Measurements from ENCODE around the gene PRKAG3. TPM values are rescaled to one million over a fixed set of nuclear protein-coding genes. Genes with fewer than 3 reads are reported as not detected.

Gene PRKAG3
- total RNA-seq, 6 donors from 2014 or later = not detected

- peaks cover 2 to 47% (median 28%) of the 10 kb centered on the region in 4 donors for H3K27me3 ChIP-seq
- no peak for DNase-seq
Measured at GRCh38 chr2:218857371-218858137, 26.0 kb upstream of the PRKAG3 start.

GRCh38 chr2:218856896-218857243 lies 25.3 kb upstream of the PRKAG3 start:
- H3K4me3 ChIP-seq = no peak overlapping the region
- peaks cover 19 to 25% (median 21%) of the 10 kb centered on the region in 4 donors for H3K4me1 ChIP-seq
- H3K27me3 ChIP-seq = peaks cover 2 to 47% (median 28%) of the 10 kb centered on the region in 4 donors
- DNase-seq = no peak
- H3K36me3 ChIP-seq = no peaks in the 10 kb centered on the region
- 83 to 92% methylated on average over 1 of the region's 1 CpG for WGBS, 2 donors
- H3K9me3 ChIP-seq = no peaks in the 10 kb centered on the region
- no peak for ATAC-seq (ENCODE audit: low FRiP score in 2 of 2)
- H3K27ac ChIP-seq = no peak overlapping the region
- TF ChIP-seq EP300 (IDR thresholded peaks at IDR 0.05) = no peak
- no peak for TF ChIP-seq CTCF (IDR thresholded peaks at IDR 0.05)
- TF ChIP-seq POLR2A (IDR thresholded peaks at IDR 0.05) = no peak
- TF ChIP-seq POLR2AphosphoS5 (IDR thresholded peaks at IDR 0.05) = no peak

More at GRCh38 chr2:218857371-218858137, 26.0 kb upstream of the PRKAG3 start:
- Histone ChIP-seq H3K4me1 (peaks cover 19 to 25% (median 21%) of the 10 kb centered on the region in 4 donors), H3K9me3 (no peaks in the 10 kb centered on the region), H3K27ac (no peak overlapping the region), H3K4me3 (no peak overlapping the region), H3K36me3 (no peaks in the 10 kb centered on the region)
- 14 to 19% methylated on average over 10 of the region's 10 CpGs for WGBS, 2 donors
- ATAC-seq (ENCODE audit: low FRiP score in 2 of 2) = no peak
- no peak for TF ChIP-seq POLR2A (IDR thresholded peaks at IDR 0.05)
- TF ChIP-seq EP300 (IDR thresholded peaks at IDR 0.05) = no peak
- TF ChIP-seq POLR2AphosphoS5 (IDR thresholded peaks at IDR 0.05) = no peak
- TF ChIP-seq CTCF (IDR thresholded peaks at IDR 0.05) = no peak

GRCh38 chr2:218856167-218856895 lies 24.7 kb upstream of the PRKAG3 start:
- TF ChIP-seq EP300 (IDR thresholded peaks at IDR 0.05) (no peak), POLR2A (IDR thresholded peaks at IDR 0.05) (no peak), CTCF (IDR thresholded peaks at IDR 0.05) (no peak), POLR2AphosphoS5 (IDR thresholded peaks at IDR 0.05) (no peak)
- Histone ChIP-seq H3K27me3 (peaks cover 2 to 44% (median 26%) of the 10 kb centered on the region in 4 donors), H3K4me1 (peaks cover 19 to 25% (median 21%) of the 10 kb centered on the region in 4 donors), H3K36me3 (no peaks in the 10 kb centered on the region), H3K4me3 (no peak overlapping the region), H3K27ac (no peak overlapping the region), H3K9me3 (no peaks in the 10 kb centered on the region)
- WGBS, 2 donors = 35 to 36% methylated on average over 12 of the region's 12 CpGs
- ATAC-seq (ENCODE audit: low FRiP score in 2 of 2) = no peak
- no peak for DNase-seq

- peaks cover under 1 to 36% (median 23%) of the 10 kb centered on the region in 4 donors for H3K27me3 ChIP-seq
- ATAC-seq (ENCODE audit: low FRiP score in 2 of 2) = no peak
Measured at GRCh38 chr2:218855305-218856166, 23.9 kb upstream of the PRKAG3 start.

More at GRCh38 chr2:218855305-218856166, 23.9 kb upstream of the PRKAG3 start:
- Histone ChIP-seq H3K27ac (no peak overlapping the region), H3K4me1 (peaks cover 14 to 21% (median 17%) of the 10 kb centered on the region in 4 donors), H3K36me3 (no peaks in the 10 kb centered on the region), H3K9me3 (no peaks in the 10 kb centered on the region), H3K4me3 (no peak overlapping the region)
- TF ChIP-seq POLR2A (IDR thresholded peaks at IDR 0.05) = no peak
- TF ChIP-seq POLR2AphosphoS5 (IDR thresholded peaks at IDR 0.05) = no peak
- no peak for TF ChIP-seq CTCF (IDR thresholded peaks at IDR 0.05)
- no peak for TF ChIP-seq EP300 (IDR thresholded peaks at IDR 0.05)
- no peak for DNase-seq
- 42 to 48% methylated on average over 12 to 14 of the region's 14 CpGs for WGBS, 2 donors
